MM.1S (cell line): ENCODE measurements around the gene CCDC27.

Experiments
- CTCF ChIP-seq: fragments of 300-600 bp; sonication (generic); IDR thresholded peaks from 2 replicates; pipeline ENCODE4 v1.5.1; 2016; ENCODE audit warnings: antibody characterized with exemption, low read length, mixed read lengths
- EZH2 ChIP-seq: fragments of 300-600 bp; sonication (generic); optimal IDR thresholded peaks from 2 replicates; pipeline ENCODE3; 2017; ENCODE audit warnings: low read depth, mild to moderate bottlenecking, antibody characterized with exemption, low read length, mixed read lengths
- EZH2phosphoT487 ChIP-seq: fragments of 300-600 bp; sonication (generic); IDR thresholded peaks from 2 replicates; pipeline ENCODE4 v1.6.1; 2018; ENCODE audit warnings: antibody characterized with exemption, low read length

DNA sequence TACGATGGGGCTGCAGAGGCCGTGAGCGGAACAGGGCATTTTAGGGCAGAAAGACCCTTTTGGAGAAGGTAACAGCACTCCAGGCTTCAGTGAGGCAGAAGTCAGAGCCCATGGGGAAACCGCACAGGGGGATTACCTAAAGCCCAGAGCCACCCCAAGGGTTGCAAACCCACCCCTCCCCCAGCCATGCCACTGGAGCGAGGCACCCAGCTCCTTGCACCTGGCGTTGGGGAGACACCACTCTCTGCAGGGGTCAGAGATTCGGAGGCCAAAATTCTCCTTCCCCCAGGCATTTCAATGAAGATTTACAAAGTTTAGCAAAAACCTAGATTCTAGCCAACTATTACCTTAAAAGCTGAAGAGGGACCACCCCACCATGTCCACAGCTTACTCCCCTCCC, 38.4 kb upstream of the CCDC27 start:
- TF ChIP-seq CTCF, result no peak
- TF ChIP-seq EZH2, result no peak
- TF ChIP-seq EZH2phosphoT487, result no peak
